Thymus (tissue), 11 donors: Measurements from ENCODE around the gene RCBTB2. TPM values are rescaled to one million over a fixed set of nuclear protein-coding genes. Genes with fewer than 3 reads are reported as not detected.

ENCODE experiments used
- DNase-seq, 9 donors: peaks; one replicate each; pipeline ENCODE4 v3.0.0-alpha.2; 2013; ENCODE audit warnings: low spot score in 9 of 9, low read depth in 6 of 9, missing footprints in 1 of 9
- H3K27ac ChIP-seq, 2 donors: one replicate each; pipeline ENCODE4 v1.5.1; 2013; ENCODE audit warnings: control low read depth in 1 of 2, low read depth in 1 of 2, low read length in 1 of 2, mild to moderate bottlenecking in 1 of 2, moderate library complexity in 1 of 2
- H3K27me3 ChIP-seq, 2 donors: one replicate each; pipeline ENCODE4 v1.5.1; 2013; ENCODE audit warnings: low read length in 1 of 2; ENCODE audit not compliant: control insufficient read depth in 2 of 2, insufficient read depth in 1 of 2
- H3K36me3 ChIP-seq, 2 donors: one replicate each; pipeline ENCODE4 v1.5.1; 2013; ENCODE audit warnings: low read length in 1 of 2, mild to moderate bottlenecking in 1 of 2, moderate library complexity in 1 of 2; ENCODE audit not compliant: control insufficient read depth in 2 of 2, insufficient read depth in 2 of 2
- H3K4me1 ChIP-seq, 2 donors: one replicate each; pipeline ENCODE4 v1.5.1; 2013; ENCODE audit warnings: low read length in 2 of 2; ENCODE audit not compliant: control insufficient read depth in 2 of 2, insufficient read depth in 2 of 2
- H3K4me3 ChIP-seq, 2 donors: one replicate each; pipeline ENCODE4 v1.5.1; 2013; ENCODE audit warnings: low read length in 2 of 2, control low read depth in 1 of 2, mild to moderate bottlenecking in 1 of 2
- H3K9me3 ChIP-seq, 2 donors: one replicate each; pipeline ENCODE4 v1.5.1; 2013; ENCODE audit warnings: low read length in 1 of 2, mild to moderate bottlenecking in 1 of 2; ENCODE audit not compliant: control insufficient read depth in 2 of 2, insufficient read depth in 1 of 2
- WGBS: extraction: QIAGEN DNeasy Blood & Tissue Kit; methylation state at CpG from one replicate; pipeline ENCODE4 v1.1.7; 2013; 5-methylcytosine and 5-hydroxymethylcytosine counted together
- polyA plus RNA-seq: library from polyadenylated mRNA; stranded (reverse); fragments of 200-250 nt; gene quantifications from one replicate; pipeline ENCODE4 v1.2.3, GENCODE V29; 2013
- total RNA-seq: library from RNA; stranded (reverse); fragments of 120-200 nt; gene quantifications from one replicate; pipeline ENCODE4 v1.2.4, GENCODE V29; 2013
- donor health status: healthy.

Gene RCBTB2
- total and polyA plus RNA-seq, 2 donors, result 16.7 to 34.8 TPM

- Histone ChIP-seq H3K9me3 (no peaks in the 10 kb centered on the region), H3K4me3 (no peak overlapping the region), H3K27ac (no peak overlapping the region), H3K27me3 (no peaks in the 10 kb centered on the region), H3K36me3 (no peaks in the 10 kb centered on the region), H3K4me1 (no peaks in the 10 kb centered on the region)
- WGBS, result 98% methylated on average over 1 of the region's 1 CpG
- no peak for DNase-seq
Observed at GRCh38 chr13:48518083-48518482, 14.8 kb downstream of the RCBTB2 start.

- no peaks in the 10 kb centered on the region for H3K9me3 ChIP-seq
- no peak for DNase-seq
- 98% methylated on average over 6 of the region's 6 CpGs for WGBS
- no peaks in the 10 kb centered on the region for H3K27me3 ChIP-seq
- H3K36me3 ChIP-seq, result no peaks in the 10 kb centered on the region
- H3K4me3 ChIP-seq, result no peak overlapping the region
- peaks cover 0 to 1% of the 10 kb centered on the region in 2 donors for H3K4me1 ChIP-seq
- no peak overlapping the region for H3K27ac ChIP-seq
Observed at GRCh38 chr13:48515732-48516131, 17.1 kb downstream of the RCBTB2 start.

GRCh38 chr13:48514793-48515192 lies 18.1 kb downstream of the RCBTB2 start:
- Histone ChIP-seq H3K27ac (no peak overlapping the region), H3K4me3 (no peak overlapping the region), H3K27me3 (no peaks in the 10 kb centered on the region), H3K4me1 (peaks cover 0 to 8% of the 10 kb centered on the region in 2 donors), H3K36me3 (no peaks in the 10 kb centered on the region), H3K9me3 (no peaks in the 10 kb centered on the region)
- WGBS, result 97% methylated on average over 4 of the region's 4 CpGs
- DNase-seq, result no peak

GRCh38 chr13:48511621-48512230 lies 21.2 kb downstream of the RCBTB2 start:
- H3K4me3 ChIP-seq, result no peak overlapping the region
- H3K36me3 ChIP-seq, result no peaks in the 10 kb centered on the region
- H3K4me1 ChIP-seq, result peaks cover 1 to 21% of the 10 kb centered on the region in 2 donors
- no peak overlapping the region for H3K27ac ChIP-seq
- H3K9me3 ChIP-seq, result peaks cover 0 to 2% of the 10 kb centered on the region in 2 donors
- WGBS, result 95% methylated on average over 10 of the region's 10 CpGs
- no peaks in the 10 kb centered on the region for H3K27me3 ChIP-seq
- no peak for DNase-seq

GRCh38 chr13:48510698-48511097 lies 22.2 kb downstream of the RCBTB2 start:
- H3K4me1 ChIP-seq, result peaks cover 11 to 32% of the 10 kb centered on the region in 2 donors
- H3K27me3 ChIP-seq, result no peaks in the 10 kb centered on the region
- H3K9me3 ChIP-seq, result peaks cover 0 to 2% of the 10 kb centered on the region in 2 donors
- no peak overlapping the region for H3K4me3 ChIP-seq
- H3K27ac ChIP-seq, result no peak overlapping the region
- DNase-seq, result no peak
- 79% methylated on average over 5 of the region's 5 CpGs for WGBS
- no peaks in the 10 kb centered on the region for H3K36me3 ChIP-seq

GRCh38 chr13:48508011-48508410 lies 24.9 kb downstream of the RCBTB2 start:
- Histone ChIP-seq H3K27ac (no peak overlapping the region), H3K4me1 (peaks cover 18 to 53% of the 10 kb centered on the region in 2 donors)

GRCh38 chr13:48507021-48507420 lies 25.9 kb downstream of the RCBTB2 start:
- WGBS, result 98% methylated on average over 10 of the region's 10 CpGs
- peak overlapping the region in 1 of 2 donors; percentile 44 for H3K27ac ChIP-seq
- H3K4me3 ChIP-seq, result no peak overlapping the region
- no peaks in the 10 kb centered on the region for H3K36me3 ChIP-seq
- no peaks in the 10 kb centered on the region for H3K27me3 ChIP-seq
- peaks cover 0 to 2% of the 10 kb centered on the region in 2 donors for H3K9me3 ChIP-seq
- peaks cover 18 to 56% of the 10 kb centered on the region in 2 donors for H3K4me1 ChIP-seq
- DNase-seq, result no peak

More at GRCh38 chr13:48508011-48508410, 24.9 kb downstream of the RCBTB2 start:
- Histone ChIP-seq H3K4me3 (no peak overlapping the region), H3K36me3 (no peaks in the 10 kb centered on the region), H3K27me3 (no peaks in the 10 kb centered on the region), H3K9me3 (peaks cover 0 to 2% of the 10 kb centered on the region in 2 donors)
- no peak for DNase-seq
- 94% methylated on average over 6 of the region's 6 CpGs for WGBS

- Histone ChIP-seq H3K27me3 (no peaks in the 10 kb centered on the region), H3K4me3 (no peak overlapping the region), H3K27ac (peak overlapping the region; percentile 78 to 95), H3K9me3 (peaks cover 0 to 2% of the 10 kb centered on the region in 2 donors), H3K36me3 (no peaks in the 10 kb centered on the region), H3K4me1 (peaks cover 18 to 57% of the 10 kb centered on the region in 2 donors)
- WGBS, result 48% methylated on average over 14 of the region's 14 CpGs
- DNase-seq, result no peak
Observed at GRCh38 chr13:48506092-48506701, 26.7 kb downstream of the RCBTB2 start.

- Histone ChIP-seq H3K27ac (peak overlapping the region; percentile 78 to 95), H3K4me3 (no peak overlapping the region), H3K36me3 (no peaks in the 10 kb centered on the region), H3K4me1 (peaks cover 18 to 61% of the 10 kb centered on the region in 2 donors), H3K27me3 (no peaks in the 10 kb centered on the region), H3K9me3 (peaks cover 0 to 2% of the 10 kb centered on the region in 2 donors)
- 4% methylated on average over 11 of the region's 11 CpGs for WGBS
- peak; percentile 49 to 92 (median 77) for DNase-seq
Observed at GRCh38 chr13:48505597-48506091, 27.2 kb downstream of the RCBTB2 start.
